DND-41 (cell line): ENCODE results near the gene OR2L8.
A peak's percentile ranks its signal among the peaks of the same experiment; 100 is the strongest.

Experiments
- ATAC-seq: fragments of 200-7000 bp; cut with Tn5 transposase; 3 replicates; pipeline ENCODE4 v1.9.1; 2021; ENCODE audit warnings: low read depth; ENCODE audit not compliant: insufficient read depth
- DNase-seq: peaks from one replicate; pipeline ENCODE4 v3.0.0-alpha.2; 2020
- H2AFZ ChIP-seq: 2 replicates; pipeline ENCODE4 v1.6.0; 2012; ENCODE audit warnings: low read depth, low read length
- H3K27ac ChIP-seq: 2 replicates; pipeline ENCODE4 v1.5.1; 2012; ENCODE audit warnings: low read length, inconsistent platforms
- H3K27me3 ChIP-seq: fragments of 200-600 bp; sonication (generic); 2 replicates; pipeline ENCODE4 v1.6.0; 2012; ENCODE audit warnings: low read length, mild to moderate bottlenecking, inconsistent platforms; ENCODE audit not compliant: insufficient read depth, poor library complexity
- H3K36me3 ChIP-seq: 2 replicates; pipeline ENCODE4 v1.5.1; 2012; ENCODE audit warnings: low read length, inconsistent platforms; ENCODE audit not compliant: insufficient read depth
- H3K4me1 ChIP-seq: 2 replicates; pipeline ENCODE4 v1.5.1; 2012; ENCODE audit warnings: mild to moderate bottlenecking, low read length; ENCODE audit not compliant: insufficient read depth
- H3K4me2 ChIP-seq: 2 replicates; pipeline ENCODE4 v1.6.0; 2012; ENCODE audit warnings: mild to moderate bottlenecking, moderate library complexity, low read length, inconsistent platforms; ENCODE audit not compliant: insufficient read depth
- H3K4me3 ChIP-seq, 2 experiments: fragments of 200-600 bp in 1 of 2; shearing (Covaris generic) in 1 of 2; 2 replicates each; pipeline ENCODE4 v1.5.1; 2012 to 2016; ENCODE audit warnings: inconsistent platforms in 2 of 2, low read length in 2 of 2, mild to moderate bottlenecking in 2 of 2, low read depth in 1 of 2, moderate library complexity in 1 of 2
- H3K79me2 ChIP-seq: 2 replicates; pipeline ENCODE4 v1.6.0; 2012; ENCODE audit warnings: low read length, inconsistent platforms; ENCODE audit not compliant: insufficient read depth
- H3K9ac ChIP-seq: 2 replicates; pipeline ENCODE4 v1.6.0; 2012; ENCODE audit warnings: low read depth, mild to moderate bottlenecking, inconsistent platforms, low read length, moderate library complexity
- H3K9me3 ChIP-seq: 2 replicates; pipeline ENCODE4 v1.5.1; 2012; ENCODE audit warnings: low read length, moderate library complexity, mild to moderate bottlenecking, inconsistent platforms; ENCODE audit not compliant: insufficient read depth, severe bottlenecking
- H4K20me1 ChIP-seq: 2 replicates; pipeline ENCODE4 v1.6.0; 2012; ENCODE audit warnings: low read length; ENCODE audit not compliant: insufficient read depth
- CTCF ChIP-seq: IDR thresholded peaks from 2 replicates; pipeline ENCODE4 v1.5.1; 2012; ENCODE audit warnings: borderline replicate concordance, low read length, moderate library complexity, mild to moderate bottlenecking; ENCODE audit not compliant: poor library complexity, severe bottlenecking; ENCODE audit errors: extremely low read depth
- EZH2 ChIP-seq: IDR thresholded peaks from 3 replicates; pipeline ENCODE4 v1.6.1; 2012; ENCODE audit warnings: borderline replicate concordance, low read depth, mild to moderate bottlenecking, moderate library complexity, low read length, inconsistent platforms; ENCODE audit not compliant: severe bottlenecking

The OR2L8 gene

GRCh38 chr1:247961791-247962190, 13.1 kb downstream of the OR2L8 start:
- DNase-seq (no peak), ATAC-seq (no peak)
- Histone ChIP-seq H3K4me3 (no peak overlapping the region), H3K36me3 (no peaks in the 10 kb centered on the region), H3K79me2 (no peaks in the 10 kb centered on the region), H4K20me1 (no peaks in the 10 kb centered on the region), H3K4me2 (no peak overlapping the region), H3K27ac (no peak overlapping the region), H2AFZ (no peak overlapping the region), H3K27me3 (no peaks in the 10 kb centered on the region), H3K9me3 (no peaks in the 10 kb centered on the region), H3K4me1 (peaks cover 6% of the 10 kb centered on the region), H3K9ac (no peak overlapping the region)
- TF ChIP-seq CTCF (no peak), EZH2 (no peak)

GRCh38 chr1:247962911-247963588, 14.4 kb downstream of the OR2L8 start:
- TF ChIP-seq EZH2 (no peak), CTCF (no peak)
- H2AFZ ChIP-seq: no peak overlapping the region
- no peaks in the 10 kb centered on the region for H4K20me1 ChIP-seq
- H3K27me3 ChIP-seq: no peaks in the 10 kb centered on the region
- H3K4me1 ChIP-seq: peaks cover 6% of the 10 kb centered on the region
- H3K4me2 ChIP-seq: no peak overlapping the region
- H3K9me3 ChIP-seq: no peaks in the 10 kb centered on the region
- no peak overlapping the region for H3K4me3 ChIP-seq
- no peak overlapping the region for H3K27ac ChIP-seq
- no peaks in the 10 kb centered on the region for H3K79me2 ChIP-seq
- H3K36me3 ChIP-seq: no peaks in the 10 kb centered on the region
- DNase-seq (peak; percentile 17), ATAC-seq (peak; percentile 72)
- H3K9ac ChIP-seq: no peak overlapping the region

- Histone ChIP-seq H3K27ac (no peak within 1 kb of the TSS), H3K79me2 (no peaks in the 10 kb centered on the region), H2AFZ (no peak within 1 kb of the TSS), H4K20me1 (no peaks in the 10 kb centered on the region), H3K9ac (no peak within 1 kb of the TSS), H3K4me2 (no peak within 1 kb of the TSS), H3K27me3 (no peaks in the 10 kb centered on the region), H3K4me1 (peaks cover 6% of the 10 kb centered on the region), H3K4me3 (no peak within 1 kb of the TSS), H3K9me3 (no peaks in the 10 kb centered on the region), H3K36me3 (no peaks in the 10 kb centered on the region)
- DNase-seq (no peak), ATAC-seq (no peak)
- TF ChIP-seq CTCF (no peak), EZH2 (no peak)
These were observed 16.3 kb downstream of the OR2L8 start, which contains the start of gene OR2AK2 for GRCh38 chr1:247964933-247965332. TSS of gene OR2AK2 (plus strand) at chr1:247965233. CDS start at chr1:247965377, 144 bp downstream.
